NCI-H226 (cell line): ENCODE measurements around the gene GRID1.

Source experiments
- DNase-seq: peaks from one replicate; pipeline ENCODE4 v3.0.0-alpha.2; 2015

GRID1 gene

DNA sequence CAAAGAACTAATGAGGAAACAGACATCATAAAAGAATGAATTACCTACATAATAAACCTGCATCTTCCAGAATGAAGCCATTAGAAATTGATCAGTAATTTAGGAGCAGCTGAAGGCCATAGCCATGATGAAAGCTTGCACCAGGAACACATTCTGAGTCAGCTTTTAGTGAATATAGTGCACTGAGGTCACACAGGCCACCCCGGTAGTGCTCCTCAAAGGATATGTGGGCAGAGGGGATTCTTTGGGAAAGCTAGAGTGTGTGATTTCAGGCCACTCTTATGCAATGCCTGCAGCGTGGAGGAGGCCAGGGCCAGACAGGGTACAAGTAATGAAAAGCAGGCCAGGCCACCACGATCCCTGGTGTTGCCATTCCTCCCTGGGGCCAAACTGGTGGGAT, 451.9 kb downstream of the GRID1 start:
- DNase-seq, result no peak

DNA sequence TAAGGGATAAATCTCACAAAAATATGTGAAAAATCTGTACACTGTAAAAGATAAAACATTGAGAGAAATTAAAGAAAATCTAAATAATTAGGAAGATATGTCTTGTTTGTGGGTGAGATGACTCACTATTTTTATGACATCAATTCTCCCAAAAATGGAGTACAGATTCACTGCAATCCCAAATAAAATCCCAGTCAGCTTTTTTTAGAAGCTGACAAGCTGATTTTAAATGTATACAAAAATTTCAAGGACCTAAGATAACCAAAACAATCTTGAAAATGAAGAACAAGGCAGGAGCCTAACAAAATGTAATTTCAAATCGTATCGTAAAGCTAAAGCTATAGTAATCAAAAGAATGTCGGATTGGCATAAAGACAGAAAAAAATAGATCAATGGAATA, 458.1 kb downstream of the GRID1 start:
- no peak for DNase-seq

DNA sequence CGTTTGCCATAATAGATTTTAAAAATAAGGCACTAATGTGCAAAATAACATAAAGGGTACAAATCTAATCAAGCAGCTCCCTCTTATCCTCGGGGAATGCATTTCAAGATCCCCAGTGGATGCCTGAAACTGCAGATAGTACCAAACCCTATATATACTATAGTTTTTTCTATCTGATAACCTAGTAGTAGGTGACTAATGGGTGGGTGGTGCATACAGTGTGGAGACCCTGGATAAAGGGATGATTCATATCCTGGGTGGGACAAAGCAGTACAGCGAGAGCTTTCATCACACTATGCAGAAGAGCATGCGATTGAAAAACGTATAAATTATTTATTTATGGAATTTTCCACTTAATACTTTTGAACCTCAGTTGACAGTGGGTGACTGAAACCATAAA, 464.5 kb downstream of the GRID1 start:
- DNase-seq, result no peak

- no peak for DNase-seq
Measured at GRCh38 chr10:85901599-85901998, 465.0 kb downstream of the GRID1 start.

- no peak for DNase-seq
Measured at GRCh38 chr10:85900487-85900886, 466.1 kb downstream of the GRID1 start.

GRCh38 chr10:85900061-85900460, 466.5 kb downstream of the GRID1 start:
- no peak for DNase-seq

- no peak for DNase-seq
Measured at GRCh38 chr10:85891472-85891871, 475.1 kb downstream of the GRID1 start.

GRCh38 chr10:85888559-85888958, 478.0 kb downstream of the GRID1 start:
- no peak for DNase-seq

DNA sequence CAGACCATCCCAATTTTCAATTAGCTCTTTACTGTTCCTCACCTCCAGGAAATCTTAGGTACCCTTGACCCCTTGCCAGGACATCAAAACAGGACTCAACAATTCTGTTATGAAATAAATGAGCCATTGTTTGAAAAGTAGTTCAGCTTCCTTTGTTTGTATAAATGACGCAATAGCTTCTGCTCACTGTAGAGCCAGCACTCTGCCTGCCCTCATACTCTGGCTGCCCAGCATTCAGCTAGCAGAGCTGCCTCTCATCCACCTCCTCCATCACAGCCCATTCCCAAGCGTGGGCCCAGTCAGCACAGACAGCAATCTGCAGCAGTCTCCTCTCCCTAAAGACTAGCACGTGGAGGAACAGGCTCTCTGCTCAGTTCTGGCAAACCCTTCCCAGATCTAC, 478.6 kb downstream of the GRID1 start:
- DNase-seq, result no peak

- no peak for DNase-seq
Measured at GRCh38 chr10:85874208-85874607, 492.4 kb downstream of the GRID1 start.

- DNase-seq, result no peak
Measured at GRCh38 chr10:85873063-85873462, 493.5 kb downstream of the GRID1 start.

DNA sequence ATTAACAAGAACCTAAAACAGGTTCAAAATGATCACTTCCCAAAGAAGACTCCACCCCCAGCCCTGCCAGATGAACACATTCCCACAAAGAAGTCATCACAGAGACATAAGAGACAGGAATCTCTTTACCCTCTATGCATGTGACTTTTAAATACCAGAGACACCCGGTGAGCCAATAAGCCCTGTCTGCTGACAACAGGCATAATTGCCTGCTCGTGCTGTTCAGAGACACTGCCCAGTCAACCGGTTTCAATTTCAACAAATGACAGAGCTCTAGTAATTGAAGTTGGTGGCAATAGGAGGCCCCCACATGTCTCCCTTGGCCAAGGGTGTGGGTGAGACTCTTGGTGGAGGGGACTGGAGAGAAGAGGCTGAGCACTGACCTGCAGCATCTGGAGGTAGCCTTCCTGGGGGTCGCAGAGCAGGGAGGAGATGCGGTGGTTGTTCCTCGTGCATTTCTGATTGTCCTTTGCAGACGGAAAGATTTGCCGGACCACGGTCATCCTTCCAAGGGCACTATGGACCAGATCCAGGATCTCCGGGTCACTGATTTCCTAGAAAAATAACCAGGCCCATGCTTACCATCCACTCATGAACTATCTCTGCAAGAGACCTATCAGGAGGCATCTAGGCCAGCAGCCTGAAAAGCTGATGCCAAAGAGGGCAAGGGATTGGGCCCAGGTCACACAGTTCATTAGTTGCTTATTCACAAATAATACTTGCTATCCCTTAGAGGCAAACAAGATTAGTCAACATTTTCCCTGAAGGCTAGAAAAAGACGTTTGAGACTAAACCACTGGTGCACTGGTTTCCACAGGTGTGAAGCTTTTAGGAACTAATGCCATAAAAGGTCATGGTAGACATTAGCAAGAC, 497.7 kb downstream of the GRID1 start:
- DNase-seq, result no peak

GRCh38 chr10:85864868-85865526, 501.6 kb downstream of the GRID1 start:
- DNase-seq, result no peak

GRCh38 chr10:85864173-85864549, 502.4 kb downstream of the GRID1 start:
- DNase-seq, result no peak

- no peak for DNase-seq
Measured at GRCh38 chr10:85863301-85864172, 503.1 kb downstream of the GRID1 start.

DNA sequence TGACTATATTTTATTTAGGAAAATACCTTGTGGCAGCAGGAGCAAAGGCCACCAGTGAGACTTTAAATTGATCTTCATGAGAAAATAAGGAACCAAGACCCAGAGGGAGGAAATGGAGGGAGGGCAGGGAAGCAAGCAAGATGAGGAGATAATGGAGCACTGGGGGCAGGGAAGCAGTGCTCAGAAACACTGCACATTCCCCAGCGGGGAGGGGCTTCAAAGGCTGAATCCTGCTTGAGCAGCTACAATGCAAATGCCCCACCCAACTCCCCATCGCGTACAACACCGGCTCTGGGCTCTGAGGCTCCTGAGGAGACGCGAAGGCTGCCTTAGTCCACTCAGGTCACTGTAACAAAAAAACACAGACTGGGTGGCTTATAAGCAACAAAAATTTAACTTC, 503.8 kb downstream of the GRID1 start:
- DNase-seq, result no peak

- DNase-seq, result no peak
Measured at GRCh38 chr10:85861513-85862197, 504.9 kb downstream of the GRID1 start.

DNA sequence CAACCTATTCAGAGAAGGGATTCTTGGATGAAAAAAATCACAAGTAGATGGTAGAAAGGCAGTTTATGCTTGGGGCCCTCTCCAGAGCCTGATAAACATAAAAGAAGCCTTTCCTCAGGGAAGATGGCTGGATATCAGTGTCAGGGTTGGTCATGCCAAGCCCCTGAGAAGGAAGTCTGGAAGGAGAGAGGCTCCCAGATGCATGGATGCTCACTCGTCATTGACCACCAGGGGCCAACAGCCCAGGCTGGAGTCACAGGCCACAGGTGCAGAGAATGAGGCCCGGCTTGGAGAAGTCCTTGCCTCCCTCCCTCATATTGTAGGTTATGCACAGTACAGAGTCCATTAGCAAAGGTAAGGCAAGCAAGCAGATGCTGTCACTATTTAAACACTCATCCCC, 506.7 kb downstream of the GRID1 start:
- no peak for DNase-seq

- no peak for DNase-seq
Measured at GRCh38 chr10:85858776-85859515, 507.6 kb downstream of the GRID1 start.

GRCh38 chr10:85857791-85858190, 508.8 kb downstream of the GRID1 start:
- no peak for DNase-seq

DNA sequence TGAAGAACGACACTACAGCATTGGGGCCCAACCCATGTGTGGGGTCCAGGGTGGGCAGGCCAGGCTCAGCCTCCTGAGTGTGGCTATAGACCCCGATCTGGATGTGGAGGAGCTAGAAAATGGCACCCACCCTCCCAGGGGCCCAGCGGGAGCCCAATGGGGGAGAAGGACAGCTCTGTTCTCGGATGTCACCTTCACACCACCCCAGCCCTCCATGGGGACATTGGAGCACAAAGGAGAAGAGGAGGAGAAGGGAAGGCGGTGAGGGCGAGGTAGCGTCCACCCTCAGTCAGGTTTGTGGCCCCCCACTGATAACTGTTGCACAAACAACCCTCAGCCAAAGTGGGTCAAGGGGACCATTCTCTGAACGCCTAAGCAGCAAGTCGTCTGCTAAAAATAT, 509.3 kb downstream of the GRID1 start:
- no peak for DNase-seq

- no peak for DNase-seq
Measured at GRCh38 chr10:85851934-85852333, 514.7 kb downstream of the GRID1 start.
